K562 (cell line): ENCODE measurements around the gene CHCT1. TPM values are rescaled to one million over a fixed set of nuclear protein-coding genes. Genes with fewer than 3 reads are reported as not detected.

Experiments
- ARID1B ChIP-seq: fragments of 450-650 bp; IDR thresholded peaks from 2 replicates; pipeline ENCODE4 v1.6.1; 2016; ENCODE audit warnings: antibody characterized with exemption, mild to moderate bottlenecking, inconsistent platforms
- BACH1 ChIP-seq: fragments of 200-800 bp; sonication (Bioruptor generic); IDR thresholded peaks from 2 replicates; pipeline ENCODE4 v1.6.1; 2016; ENCODE audit warnings: missing genetic modification characterization, missing compliant biosample characterization
- BCOR ChIP-seq: fragments of 450-650 bp; IDR thresholded peaks from 2 replicates; pipeline ENCODE4 v1.6.1; 2016
- BRCA1 ChIP-seq, 2 experiments: fragments of 450-650 bp in 1 of 2; sonication (generic) in 1 of 2; formaldehyde crosslinking in 1 of 2; IDR thresholded peaks; 2 replicates each; pipeline versions ENCODE4 v1.5.0 to v1.6.1; 2017 to 2020; ENCODE audit warnings: mild to moderate bottlenecking in 1 of 2, missing genetic modification reagents in 1 of 2
- GATAD2A ChIP-seq: fragments of 450-650 bp; IDR thresholded peaks from 2 replicates; pipeline ENCODE4 v1.6.1; 2017
- HDAC2 ChIP-seq: fragments of 450-650 bp; IDR thresholded peaks from 2 replicates; pipeline ENCODE4 v1.6.1; 2016; ENCODE audit warnings: mild to moderate bottlenecking
- JUND ChIP-seq, 2 experiments: IDR thresholded peaks; 2 replicates in 1 of 2; 3 replicates in 1 of 2; pipeline ENCODE4 v1.6.1; 2011; ENCODE audit warnings: borderline replicate concordance in 2 of 2, low read depth in 2 of 2, low read length in 2 of 2, improper control_type of control experiment in 1 of 2, missing biosample characterization in 1 of 2, missing genetic modification characterization in 1 of 2, missing genetic modification reagents in 1 of 2
- MBD2 ChIP-seq: sonication (generic); IDR thresholded peaks from 2 replicates; pipeline ENCODE4 v1.6.1; 2016; ENCODE audit warnings: low read depth, borderline replicate concordance
- PHTF2 ChIP-seq: fragments of 250-450 bp; sonication (Bioruptor Pico); IDR thresholded peaks from 2 replicates; pipeline ENCODE4 v1.5.0; 2021; ENCODE audit warnings: mild to moderate bottlenecking
- RCOR1 ChIP-seq, 2 experiments: IDR thresholded peaks; 2 replicates each; pipeline ENCODE4 v1.6.1; 2012; ENCODE audit warnings: low read depth in 2 of 2, low read length in 2 of 2, borderline replicate concordance in 1 of 2, improper control_type of control experiment in 1 of 2
- SMARCA4 ChIP-seq: fragments of 450-650 bp; IDR thresholded peaks from 2 replicates; pipeline ENCODE4 v1.6.1; 2016
- SMARCE1 ChIP-seq: fragments of 450-650 bp; IDR thresholded peaks from 2 replicates; pipeline ENCODE4 v1.7.1; 2016; ENCODE audit warnings: mild to moderate bottlenecking
- SPI1 ChIP-seq: IDR thresholded peaks from 2 replicates; pipeline ENCODE4 v1.6.1; 2011; ENCODE audit warnings: low read depth, low read length, control low read depth, borderline replicate concordance
- ZNF121 ChIP-seq: sonication (generic); formaldehyde crosslinking; conservative IDR thresholded peaks from 2 replicates; pipeline ENCODE4 v1.8.0; 2022; ENCODE audit warnings: missing genetic modification reagents
- ZNF184 ChIP-seq: sonication (generic); formaldehyde crosslinking; IDR thresholded peaks from 2 replicates; pipeline ENCODE4 v1.5.0; 2020; ENCODE audit warnings: missing genetic modification reagents
- ZNF3 ChIP-seq: fragments of 250-450 bp; sonication (Bioruptor Pico); IDR thresholded peaks from 2 replicates; pipeline ENCODE4 v1.5.0; 2021; ENCODE audit warnings: mild to moderate bottlenecking, moderate library complexity
- ZNF384 ChIP-seq: IDR thresholded peaks from 2 replicates; pipeline ENCODE4 v1.6.1; 2012; ENCODE audit warnings: low read depth, low read length, improper control_type of control experiment
- ZNF398 ChIP-seq: fragments of 250-450 bp; sonication (Bioruptor Pico); IDR thresholded peaks from 2 replicates; pipeline ENCODE4 v1.8.0; 2021; ENCODE audit warnings: moderate library complexity, mild to moderate bottlenecking, inconsistent platforms
- ZSCAN29 ChIP-seq: fragments of 450-650 bp; IDR thresholded peaks from 2 replicates; pipeline ENCODE4 v1.6.1; 2017
- polyA plus RNA-seq, 8 experiments: library from polyadenylated mRNA; depleted of rRNA in 4 of 8; stranded (reverse) in 5 of 8; unstranded in 3 of 8; fragments of >200 nt; fragmentation: Nextera tagmentation in 2 of 8; fragmentation: Illumina TruSeq in 1 of 8; extraction: Ambion mirVana in 2 of 8; extraction: Trizol in 1 of 8; gene quantifications; 2 replicates each; pipeline versions ENCODE4 v1.2.1 to v1.2.3, GENCODE V29; 2011 to 2014; ENCODE audit warnings: inconsistent platforms in 1 of 8, missing spikeins in 1 of 8
- total RNA-seq, 7 experiments: library from RNA; depleted of rRNA in 6 of 7; stranded (reverse); fragments of >200 nt in 6 of 7; fragmentation: Illumina TruSeq in 2 of 7; extraction: Trizol in 2 of 7; gene quantifications; 2 replicates each; pipeline versions ENCODE4 v1.2.1 to v1.2.3, GENCODE V29; 2011 to 2021; ENCODE audit warnings: low replicate concordance in 1 of 7

The CHCT1 gene
- total and polyA plus RNA-seq, 9 of the 15 experiments (the other 6 are each of a cell fraction or from before 2014, with no cell fraction given): not detected

- TF ChIP-seq HDAC2 (peak; percentile 17; the same call in 1 of the 2 replicates), SMARCE1 (peak; percentile 80; the same call in 1 of the 2 replicates), GATAD2A (no peak), MBD2 (no peak), ZNF384 (peak; percentile 46; the same call in 1 of the 2 replicates), PHTF2 (no peak), ZNF3 (CRISPR knock-in tag) (no peak), ZNF121 (CRISPR knock-in tag) (peak; percentile 96), ZNF184 (CRISPR knock-in tag) (no peak), BACH1 (0 out of 2 replicates have a peak, but pooled peaks have one; percentile 11), ARID1B (peak; percentile 54), SMARCA4 (peak; percentile 67), JUND (IDR thresholded peaks at IDR 0.05; ENCODE audit: borderline replicate concordance, low read depth, low read length) (0 out of 2 replicates have a peak, but pooled peaks have one; percentile 7), JUND (tag; IDR thresholded peaks at IDR 0.05; ENCODE audit: borderline replicate concordance, low read depth, low read length) (no peak), ZSCAN29 (no peak), BRCA1 (IDR thresholded peaks at IDR 0.05) (no peak), BRCA1 (CRISPR knock-in tag; IDR thresholded peaks at IDR 0.05) (no peak), ZNF398 (CRISPR knock-in tag) (no peak), RCOR1 (IDR thresholded peaks at IDR 0.05; ENCODE audit: borderline replicate concordance in 1 of 2, low read depth in 2 of 2, low read length in 2 of 2) (0 out of 4 replicates have a peak, but pooled peaks of 1 of the 2 experiments have one; percentile 16), SPI1 (peak; percentile 86), BCOR (0 out of 2 replicates have a peak, but pooled peaks have one; percentile 13)
Observed at GRCh38 chr17:60398227-60398959, 23.9 kb upstream of the CHCT1 start (continued).
